GM23338 (cell line): ENCODE results near the gene KCTD17. TPM values are rescaled to one million over a fixed set of nuclear protein-coding genes. Genes with fewer than 3 reads are reported as not detected.

Experiments used
- ATAC-seq: fragments of 200-7000 bp; cut with Tn5 transposase; 3 replicates; pipeline ENCODE4 v1.9.1; 2020
- DNase-seq: peaks from one replicate; pipeline ENCODE4 v3.0.0-alpha.2; 2015; ENCODE audit warnings: low spot score
- H2AFZ ChIP-seq: fragments of 200-600 bp; sonication (generic); 2 replicates; pipeline ENCODE4 v1.8.0; 2016; ENCODE audit warnings: antibody characterized with exemption, mild to moderate bottlenecking, moderate library complexity
- H3F3A ChIP-seq: fragments of 200-600 bp; sonication (generic); replicated peaks from 2 replicates; pipeline ENCODE4 v1.8.0; 2017; ENCODE audit warnings: antibody characterized with exemption, mixed run types, low read depth
- H3K27ac ChIP-seq: fragments of 200-600 bp; sonication (generic); 2 replicates; pipeline ENCODE4 v1.6.1; 2016; ENCODE audit warnings: low read depth
- H3K27me3 ChIP-seq: fragments of 200-600 bp; sonication (generic); 2 replicates; pipeline ENCODE4 v1.8.0; 2016; ENCODE audit warnings: mild to moderate bottlenecking, mixed run types, moderate library complexity; ENCODE audit not compliant: insufficient read depth
- H3K36me3 ChIP-seq: fragments of 200-600 bp; sonication (generic); 2 replicates; pipeline ENCODE4 v1.8.0; 2016; ENCODE audit warnings: mild to moderate bottlenecking; ENCODE audit not compliant: insufficient read depth
- H3K4me1 ChIP-seq: fragments of 200-600 bp; sonication (generic); 2 replicates; pipeline ENCODE4 v1.8.0; 2016; ENCODE audit warnings: mild to moderate bottlenecking, moderate library complexity; ENCODE audit not compliant: insufficient read depth
- H3K4me2 ChIP-seq: fragments of 200-600 bp; sonication (generic); 2 replicates; pipeline ENCODE4 v1.7.1; 2017; ENCODE audit warnings: mixed run types
- H3K4me3 ChIP-seq: fragments of 200-600 bp; sonication (generic); 2 replicates; pipeline ENCODE4 v1.6.1; 2016; ENCODE audit warnings: mixed run types
- H3K79me2 ChIP-seq: fragments of 200-600 bp; sonication (generic); replicated peaks from 2 replicates; pipeline ENCODE4 v1.8.0; 2017; ENCODE audit warnings: mild to moderate bottlenecking; ENCODE audit not compliant: insufficient read depth
- H3K9me2 ChIP-seq: fragments of 200-600 bp; sonication (generic); 2 replicates; pipeline ENCODE4 v1.8.0; 2017; ENCODE audit not compliant: insufficient read depth
- H4K20me1 ChIP-seq: fragments of 200-600 bp; sonication (generic); replicated peaks from 2 replicates; pipeline ENCODE4 v1.8.0; 2017; ENCODE audit warnings: mild to moderate bottlenecking; ENCODE audit not compliant: insufficient read depth
- H3K27ac Mint-ChIP-seq: 2 replicates; pipeline ENCODE4 v1.8.0; 2020; ENCODE audit warnings: inconsistent platforms, mild to moderate bottlenecking, moderate library complexity, mixed read lengths
- H3K27me3 Mint-ChIP-seq: 3 replicates; pipeline ENCODE4 v1.8.0; 2022; ENCODE audit warnings: low read depth, mild to moderate bottlenecking, moderate library complexity, mixed read lengths, inconsistent platforms; ENCODE audit not compliant: insufficient read depth, poor library complexity
- H3K36me3 Mint-ChIP-seq: 3 replicates; pipeline ENCODE4 v1.8.0; 2021; ENCODE audit warnings: low read depth, mild to moderate bottlenecking, inconsistent platforms, moderate library complexity, mixed read lengths
- H3K4me1 Mint-ChIP-seq: 3 replicates; pipeline ENCODE4 v1.8.0; 2020; ENCODE audit warnings: mild to moderate bottlenecking, inconsistent platforms, mixed read lengths
- H3K4me3 Mint-ChIP-seq: 3 replicates; pipeline ENCODE4 v1.8.0; 2021; ENCODE audit warnings: moderate library complexity, mild to moderate bottlenecking, inconsistent platforms, mixed read lengths
- H3K9me3 Mint-ChIP-seq: 3 replicates; pipeline ENCODE4 v1.8.0; 2020; ENCODE audit warnings: moderate library complexity, mild to moderate bottlenecking, inconsistent platforms, mixed read lengths
- CREB1 ChIP-seq: fragments of 250-450 bp; sonication (Bioruptor Pico); IDR thresholded peaks from 2 replicates; pipeline ENCODE4 v1.5.0; 2020; ENCODE audit warnings: low read depth, mild to moderate bottlenecking, moderate library complexity
- EZH2 ChIP-seq: fragments of 200-600 bp; sonication (generic); IDR thresholded peaks from one replicate; pipeline ENCODE4 v1.8.0; 2017; ENCODE audit warnings: antibody characterized with exemption, mild to moderate bottlenecking, low read depth; ENCODE audit not compliant: unreplicated experiment
- EZH2phosphoT487 ChIP-seq: fragments of 200-600 bp; sonication (generic); IDR thresholded peaks from one replicate; pipeline ENCODE4 v1.8.1; 2018; ENCODE audit warnings: antibody characterized with exemption; ENCODE audit not compliant: unreplicated experiment
- JUNB ChIP-seq: IDR thresholded peaks from one replicate; pipeline ENCODE4 v1.6.1; 2016; ENCODE audit warnings: antibody characterized with exemption; ENCODE audit not compliant: unreplicated experiment
- NANOG ChIP-seq: IDR thresholded peaks from 2 replicates; pipeline ENCODE4 v1.6.1; 2016; ENCODE audit warnings: antibody characterized with exemption, borderline replicate concordance
- POLR2AphosphoS5 ChIP-seq: IDR thresholded peaks from 2 replicates; pipeline ENCODE4 v1.6.1; 2016; ENCODE audit warnings: antibody characterized with exemption, low read depth
- STAT1 ChIP-seq: IDR thresholded peaks from one replicate; pipeline ENCODE4 v1.6.1; 2016; ENCODE audit warnings: antibody characterized with exemption; ENCODE audit not compliant: unreplicated experiment
- ZNF114 ChIP-seq: fragments of 250-450 bp; sonication (Bioruptor Pico); IDR thresholded peaks from 2 replicates; pipeline ENCODE4 v1.5.0; 2020; ENCODE audit warnings: mild to moderate bottlenecking, moderate library complexity
- ZNF331 ChIP-seq: fragments of 250-450 bp; sonication (Bioruptor Pico); IDR thresholded peaks from 2 replicates; pipeline ENCODE4 v1.5.0; 2020; ENCODE audit warnings: low read depth, mild to moderate bottlenecking, moderate library complexity
- polyA plus RNA-seq: library from polyadenylated mRNA; unstranded; fragments of >200 nt; fragmentation: Nextera tagmentation; extraction: Ambion mirVana; gene quantifications from 2 replicates; pipeline ENCODE4 v1.2.1, GENCODE V29; 2016
- total RNA-seq: library from RNA; depleted of rRNA; stranded (reverse); fragments of >200 nt; shearing (Covaris generic); gene quantifications from 2 replicates; pipeline ENCODE4 v1.2.3, GENCODE V29; 2014
- TF ChIP-seq, protein P1 (sequence below), 2 experiments: fragments of 200-600 bp in 1 of 2; sonication (generic) in 1 of 2; conservative IDR thresholded peaks; 2 replicates each; pipeline versions ENCODE4 v1.5.1 to v1.6.1; 2016 to 2017; ENCODE audit warnings: antibody characterized with exemption in 2 of 2, low read depth in 2 of 2, mild to moderate bottlenecking in 2 of 2, moderate library complexity in 1 of 2
- TF ChIP-seq, protein P2 (sequence below): IDR thresholded peaks from one replicate; pipeline ENCODE4 v1.6.1; 2018; ENCODE audit warnings: antibody characterized with exemption; ENCODE audit not compliant: unreplicated experiment
- TF ChIP-seq, protein P3 (sequence below): fragments of 250-450 bp; sonication (Bioruptor Pico); IDR thresholded peaks from 2 replicates; pipeline ENCODE4 v1.5.0; 2020; ENCODE audit warnings: mild to moderate bottlenecking, moderate library complexity
- TF ChIP-seq, protein P4 (sequence below): IDR thresholded peaks from 2 replicates; pipeline ENCODE4 v1.6.1; 2016; ENCODE audit warnings: antibody characterized with exemption

The KCTD17 gene
- total and polyA plus RNA-seq, 2 experiments from 2014 or later: 25.1 to 35.0 TPM

DNA sequence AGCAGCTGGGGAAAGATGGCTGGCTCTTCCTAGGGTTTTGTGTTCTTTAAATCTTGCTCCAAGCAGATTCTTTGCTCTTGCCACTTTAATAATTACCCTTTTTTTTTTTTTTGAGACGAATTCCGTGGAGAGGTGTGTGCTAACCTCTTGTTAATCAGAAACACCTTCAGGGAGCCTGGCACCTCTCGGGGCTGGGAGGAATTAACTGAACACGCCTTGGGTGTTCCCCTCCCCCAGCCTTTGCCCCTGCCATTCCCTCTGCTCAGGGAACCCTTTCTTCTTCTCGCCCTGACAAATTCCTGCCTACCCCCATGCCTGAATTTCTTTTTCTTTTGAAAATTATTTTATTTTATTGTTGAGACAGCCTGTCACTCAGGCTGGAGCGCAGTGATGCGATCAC lies 40.5 kb downstream of the KCTD17 start:
- Mint-ChIP-seq H3K4me3 (no peak overlapping the region), H3K9me3 (no peaks in the 10 kb centered on the region; the same call in 2 of the 3 replicates), H3K36me3 (no peaks in the 10 kb centered on the region), H3K4me1 (peaks cover 9% of the 10 kb centered on the region), H3K27me3 (peaks cover 13% of the 10 kb centered on the region), H3K27ac (no peak overlapping the region)
- H3K4me3 ChIP-seq: no peak overlapping the region
- no peaks in the 10 kb centered on the region for H4K20me1 ChIP-seq
- no peaks in the 10 kb centered on the region; the same call in 1 of the 2 replicates for H3K4me1 ChIP-seq
- H3K27me3 ChIP-seq: no peaks in the 10 kb centered on the region
- no peak for DNase-seq
- H3K9me2 ChIP-seq: no peaks in the 10 kb centered on the region
- H3K27ac ChIP-seq: no peak overlapping the region
- no peaks in the 10 kb centered on the region for H3K79me2 ChIP-seq
- TF ChIP-seq ZNF331 (CRISPR knock-in tag) (no peak), POLR2AphosphoS5 (no peak), ZNF114 (no peak), EZH2phosphoT487 (no peak), NANOG (no peak), CREB1 (CRISPR knock-in tag) (no peak), STAT1 (no peak), JUNB (no peak), EZH2 (no peak)
- TF ChIP-seq, protein P1, sequence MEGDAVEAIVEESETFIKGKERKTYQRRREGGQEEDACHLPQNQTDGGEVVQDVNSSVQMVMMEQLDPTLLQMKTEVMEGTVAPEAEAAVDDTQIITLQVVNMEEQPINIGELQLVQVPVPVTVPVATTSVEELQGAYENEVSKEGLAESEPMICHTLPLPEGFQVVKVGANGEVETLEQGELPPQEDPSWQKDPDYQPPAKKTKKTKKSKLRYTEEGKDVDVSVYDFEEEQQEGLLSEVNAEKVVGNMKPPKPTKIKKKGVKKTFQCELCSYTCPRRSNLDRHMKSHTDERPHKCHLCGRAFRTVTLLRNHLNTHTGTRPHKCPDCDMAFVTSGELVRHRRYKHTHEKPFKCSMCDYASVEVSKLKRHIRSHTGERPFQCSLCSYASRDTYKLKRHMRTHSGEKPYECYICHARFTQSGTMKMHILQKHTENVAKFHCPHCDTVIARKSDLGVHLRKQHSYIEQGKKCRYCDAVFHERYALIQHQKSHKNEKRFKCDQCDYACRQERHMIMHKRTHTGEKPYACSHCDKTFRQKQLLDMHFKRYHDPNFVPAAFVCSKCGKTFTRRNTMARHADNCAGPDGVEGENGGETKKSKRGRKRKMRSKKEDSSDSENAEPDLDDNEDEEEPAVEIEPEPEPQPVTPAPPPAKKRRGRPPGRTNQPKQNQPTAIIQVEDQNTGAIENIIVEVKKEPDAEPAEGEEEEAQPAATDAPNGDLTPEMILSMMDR (conservative IDR thresholded peaks at IDR 0.05; ENCODE audit: low read depth in 2 of 2): no peak
- TF ChIP-seq, protein P2, sequence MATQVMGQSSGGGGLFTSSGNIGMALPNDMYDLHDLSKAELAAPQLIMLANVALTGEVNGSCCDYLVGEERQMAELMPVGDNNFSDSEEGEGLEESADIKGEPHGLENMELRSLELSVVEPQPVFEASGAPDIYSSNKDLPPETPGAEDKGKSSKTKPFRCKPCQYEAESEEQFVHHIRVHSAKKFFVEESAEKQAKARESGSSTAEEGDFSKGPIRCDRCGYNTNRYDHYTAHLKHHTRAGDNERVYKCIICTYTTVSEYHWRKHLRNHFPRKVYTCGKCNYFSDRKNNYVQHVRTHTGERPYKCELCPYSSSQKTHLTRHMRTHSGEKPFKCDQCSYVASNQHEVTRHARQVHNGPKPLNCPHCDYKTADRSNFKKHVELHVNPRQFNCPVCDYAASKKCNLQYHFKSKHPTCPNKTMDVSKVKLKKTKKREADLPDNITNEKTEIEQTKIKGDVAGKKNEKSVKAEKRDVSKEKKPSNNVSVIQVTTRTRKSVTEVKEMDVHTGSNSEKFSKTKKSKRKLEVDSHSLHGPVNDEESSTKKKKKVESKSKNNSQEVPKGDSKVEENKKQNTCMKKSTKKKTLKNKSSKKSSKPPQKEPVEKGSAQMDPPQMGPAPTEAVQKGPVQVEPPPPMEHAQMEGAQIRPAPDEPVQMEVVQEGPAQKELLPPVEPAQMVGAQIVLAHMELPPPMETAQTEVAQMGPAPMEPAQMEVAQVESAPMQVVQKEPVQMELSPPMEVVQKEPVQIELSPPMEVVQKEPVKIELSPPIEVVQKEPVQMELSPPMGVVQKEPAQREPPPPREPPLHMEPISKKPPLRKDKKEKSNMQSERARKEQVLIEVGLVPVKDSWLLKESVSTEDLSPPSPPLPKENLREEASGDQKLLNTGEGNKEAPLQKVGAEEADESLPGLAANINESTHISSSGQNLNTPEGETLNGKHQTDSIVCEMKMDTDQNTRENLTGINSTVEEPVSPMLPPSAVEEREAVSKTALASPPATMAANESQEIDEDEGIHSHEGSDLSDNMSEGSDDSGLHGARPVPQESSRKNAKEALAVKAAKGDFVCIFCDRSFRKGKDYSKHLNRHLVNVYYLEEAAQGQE: no peak
- TF ChIP-seq, protein P3, sequence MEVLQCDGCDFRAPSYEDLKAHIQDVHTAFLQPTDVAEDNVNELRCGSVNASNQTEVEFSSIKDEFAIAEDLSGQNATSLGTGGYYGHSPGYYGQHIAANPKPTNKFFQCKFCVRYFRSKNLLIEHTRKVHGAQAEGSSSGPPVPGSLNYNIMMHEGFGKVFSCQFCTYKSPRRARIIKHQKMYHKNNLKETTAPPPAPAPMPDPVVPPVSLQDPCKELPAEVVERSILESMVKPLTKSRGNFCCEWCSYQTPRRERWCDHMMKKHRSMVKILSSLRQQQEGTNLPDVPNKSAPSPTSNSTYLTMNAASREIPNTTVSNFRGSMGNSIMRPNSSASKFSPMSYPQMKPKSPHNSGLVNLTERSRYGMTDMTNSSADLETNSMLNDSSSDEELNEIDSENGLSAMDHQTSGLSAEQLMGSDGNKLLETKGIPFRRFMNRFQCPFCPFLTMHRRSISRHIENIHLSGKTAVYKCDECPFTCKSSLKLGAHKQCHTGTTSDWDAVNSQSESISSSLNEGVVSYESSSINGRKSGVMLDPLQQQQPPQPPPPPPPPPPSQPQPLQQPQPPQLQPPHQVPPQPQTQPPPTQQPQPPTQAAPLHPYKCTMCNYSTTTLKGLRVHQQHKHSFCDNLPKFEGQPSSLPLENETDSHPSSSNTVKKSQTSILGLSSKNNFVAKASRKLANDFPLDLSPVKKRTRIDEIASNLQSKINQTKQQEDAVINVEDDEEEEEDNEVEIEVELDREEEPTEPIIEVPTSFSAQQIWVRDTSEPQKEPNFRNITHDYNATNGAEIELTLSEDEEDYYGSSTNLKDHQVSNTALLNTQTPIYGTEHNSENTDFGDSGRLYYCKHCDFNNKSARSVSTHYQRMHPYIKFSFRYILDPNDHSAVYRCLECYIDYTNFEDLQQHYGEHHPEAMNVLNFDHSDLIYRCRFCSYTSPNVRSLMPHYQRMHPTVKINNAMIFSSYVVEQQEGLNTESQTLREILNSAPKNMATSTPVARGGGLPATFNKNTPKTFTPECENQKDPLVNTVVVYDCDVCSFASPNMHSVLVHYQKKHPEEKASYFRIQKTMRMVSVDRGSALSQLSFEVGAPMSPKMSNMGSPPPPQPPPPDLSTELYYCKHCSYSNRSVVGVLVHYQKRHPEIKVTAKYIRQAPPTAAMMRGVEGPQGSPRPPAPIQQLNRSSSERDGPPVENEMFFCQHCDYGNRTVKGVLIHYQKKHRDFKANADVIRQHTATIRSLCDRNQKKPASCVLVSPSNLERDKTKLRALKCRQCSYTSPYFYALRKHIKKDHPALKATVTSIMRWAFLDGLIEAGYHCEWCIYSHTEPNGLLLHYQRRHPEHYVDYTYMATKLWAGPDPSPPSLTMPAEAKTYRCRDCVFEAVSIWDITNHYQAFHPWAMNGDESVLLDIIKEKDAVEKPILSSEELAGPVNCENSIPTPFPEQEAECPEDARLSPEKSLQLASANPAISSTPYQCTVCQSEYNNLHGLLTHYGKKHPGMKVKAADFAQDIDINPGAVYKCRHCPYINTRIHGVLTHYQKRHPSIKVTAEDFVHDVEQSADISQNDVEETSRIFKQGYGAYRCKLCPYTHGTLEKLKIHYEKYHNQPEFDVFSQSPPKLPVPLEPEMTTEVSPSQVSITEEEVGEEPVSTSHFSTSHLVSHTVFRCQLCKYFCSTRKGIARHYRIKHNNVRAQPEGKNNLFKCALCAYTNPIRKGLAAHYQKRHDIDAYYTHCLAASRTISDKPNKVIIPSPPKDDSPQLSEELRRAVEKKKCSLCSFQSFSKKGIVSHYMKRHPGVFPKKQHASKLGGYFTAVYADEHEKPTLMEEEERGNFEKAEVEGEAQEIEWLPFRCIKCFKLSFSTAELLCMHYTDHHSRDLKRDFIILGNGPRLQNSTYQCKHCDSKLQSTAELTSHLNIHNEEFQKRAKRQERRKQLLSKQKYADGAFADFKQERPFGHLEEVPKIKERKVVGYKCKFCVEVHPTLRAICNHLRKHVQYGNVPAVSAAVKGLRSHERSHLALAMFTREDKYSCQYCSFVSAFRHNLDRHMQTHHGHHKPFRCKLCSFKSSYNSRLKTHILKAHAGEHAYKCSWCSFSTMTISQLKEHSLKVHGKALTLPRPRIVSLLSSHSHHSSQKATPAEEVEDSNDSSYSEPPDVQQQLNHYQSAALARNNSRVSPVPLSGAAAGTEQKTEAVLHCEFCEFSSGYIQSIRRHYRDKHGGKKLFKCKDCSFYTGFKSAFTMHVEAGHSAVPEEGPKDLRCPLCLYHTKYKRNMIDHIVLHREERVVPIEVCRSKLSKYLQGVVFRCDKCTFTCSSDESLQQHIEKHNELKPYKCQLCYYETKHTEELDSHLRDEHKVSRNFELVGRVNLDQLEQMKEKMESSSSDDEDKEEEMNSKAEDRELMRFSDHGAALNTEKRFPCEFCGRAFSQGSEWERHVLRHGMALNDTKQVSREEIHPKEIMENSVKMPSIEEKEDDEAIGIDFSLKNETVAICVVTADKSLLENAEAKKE (CRISPR knock-in tag): no peak
- TF ChIP-seq, protein P4, sequence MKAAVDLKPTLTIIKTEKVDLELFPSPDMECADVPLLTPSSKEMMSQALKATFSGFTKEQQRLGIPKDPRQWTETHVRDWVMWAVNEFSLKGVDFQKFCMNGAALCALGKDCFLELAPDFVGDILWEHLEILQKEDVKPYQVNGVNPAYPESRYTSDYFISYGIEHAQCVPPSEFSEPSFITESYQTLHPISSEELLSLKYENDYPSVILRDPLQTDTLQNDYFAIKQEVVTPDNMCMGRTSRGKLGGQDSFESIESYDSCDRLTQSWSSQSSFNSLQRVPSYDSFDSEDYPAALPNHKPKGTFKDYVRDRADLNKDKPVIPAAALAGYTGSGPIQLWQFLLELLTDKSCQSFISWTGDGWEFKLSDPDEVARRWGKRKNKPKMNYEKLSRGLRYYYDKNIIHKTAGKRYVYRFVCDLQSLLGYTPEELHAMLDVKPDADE: no peak
- no peaks in the 10 kb centered on the region for H3F3A ChIP-seq
- ATAC-seq: no peak; the same call in 2 of the 3 replicates
- no peak overlapping the region for H3K4me2 ChIP-seq
- no peaks in the 10 kb centered on the region for H3K36me3 ChIP-seq
- H2AFZ ChIP-seq: no peak overlapping the region
